ENCODE measurements around the gene PCDHGA10.

DNA sequence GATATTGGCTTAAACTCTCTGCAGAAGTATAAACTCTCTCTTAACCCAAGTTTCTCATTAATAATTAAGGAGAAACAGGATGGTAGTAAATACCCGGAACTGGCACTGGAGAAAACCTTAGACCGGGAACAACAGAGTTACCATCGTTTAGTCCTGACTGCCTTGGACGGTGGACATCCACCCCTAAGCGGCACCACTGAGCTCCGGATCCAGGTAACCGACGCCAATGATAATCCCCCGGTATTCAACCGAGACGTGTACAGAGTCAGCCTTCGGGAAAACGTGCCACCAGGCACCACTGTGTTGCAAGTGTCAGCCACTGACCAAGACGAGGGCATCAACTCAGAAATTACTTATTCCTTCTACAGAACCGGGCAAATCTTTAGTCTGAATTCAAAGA, 14.2 kb upstream of the PCDHGA10 start:
- TF ChIP-seq, protein P1, sequence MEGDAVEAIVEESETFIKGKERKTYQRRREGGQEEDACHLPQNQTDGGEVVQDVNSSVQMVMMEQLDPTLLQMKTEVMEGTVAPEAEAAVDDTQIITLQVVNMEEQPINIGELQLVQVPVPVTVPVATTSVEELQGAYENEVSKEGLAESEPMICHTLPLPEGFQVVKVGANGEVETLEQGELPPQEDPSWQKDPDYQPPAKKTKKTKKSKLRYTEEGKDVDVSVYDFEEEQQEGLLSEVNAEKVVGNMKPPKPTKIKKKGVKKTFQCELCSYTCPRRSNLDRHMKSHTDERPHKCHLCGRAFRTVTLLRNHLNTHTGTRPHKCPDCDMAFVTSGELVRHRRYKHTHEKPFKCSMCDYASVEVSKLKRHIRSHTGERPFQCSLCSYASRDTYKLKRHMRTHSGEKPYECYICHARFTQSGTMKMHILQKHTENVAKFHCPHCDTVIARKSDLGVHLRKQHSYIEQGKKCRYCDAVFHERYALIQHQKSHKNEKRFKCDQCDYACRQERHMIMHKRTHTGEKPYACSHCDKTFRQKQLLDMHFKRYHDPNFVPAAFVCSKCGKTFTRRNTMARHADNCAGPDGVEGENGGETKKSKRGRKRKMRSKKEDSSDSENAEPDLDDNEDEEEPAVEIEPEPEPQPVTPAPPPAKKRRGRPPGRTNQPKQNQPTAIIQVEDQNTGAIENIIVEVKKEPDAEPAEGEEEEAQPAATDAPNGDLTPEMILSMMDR (IDR thresholded peaks at IDR 0.05), result no peak
- no peak for TF ChIP-seq POLR2AphosphoS5 (IDR thresholded peaks at IDR 0.05)
